GM21717 (cell line): ENCODE data around the gene ZNF506.
"Not testable (repeated sequence)": the region's sequence is repeated elsewhere in the genome, so short reads cannot be mapped to it uniquely, and the experiment has no call there.

Experiments used
- ATAC-seq: cut with Tn5 transposase; IDR thresholded peaks from one replicate; pipeline ENCODE4 v1.9.1; 2021; ENCODE audit warnings: mild to moderate bottlenecking, moderate library complexity; ENCODE audit not compliant: unreplicated experiment

The ZNF506 gene

DNA sequence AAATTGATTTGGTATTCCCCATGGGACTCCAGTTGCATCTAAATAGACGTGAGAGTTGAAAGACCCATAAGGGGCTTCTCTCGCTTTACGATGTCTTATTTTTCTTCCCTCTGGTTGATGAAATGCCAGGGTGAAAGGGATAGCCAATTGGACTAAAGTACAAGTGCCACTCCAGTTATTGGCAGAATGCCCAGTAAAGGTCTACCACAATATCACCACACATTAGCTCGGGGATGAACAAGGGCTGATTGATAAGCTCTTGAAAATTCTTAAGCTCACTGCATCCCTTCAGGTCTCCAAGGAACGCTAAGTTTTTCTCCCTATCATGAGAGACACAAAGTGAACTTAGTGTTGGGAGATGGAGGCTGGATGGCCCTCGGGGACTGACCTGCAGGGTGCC is 39.8 kb downstream of the ZNF506 start:
- ATAC-seq = not testable (repeated sequence)

- no peak for ATAC-seq
These were observed 42.9 kb downstream of the ZNF506 start for GRCh38 chr19:19778666-19779065.

- ATAC-seq = no peak
These were observed 43.9 kb downstream of the ZNF506 start for GRCh38 chr19:19777692-19778091.

- ATAC-seq = peak; percentile 96
These were observed 45.1 kb downstream of the ZNF506 start for GRCh38 chr19:19776206-19777008.

DNA sequence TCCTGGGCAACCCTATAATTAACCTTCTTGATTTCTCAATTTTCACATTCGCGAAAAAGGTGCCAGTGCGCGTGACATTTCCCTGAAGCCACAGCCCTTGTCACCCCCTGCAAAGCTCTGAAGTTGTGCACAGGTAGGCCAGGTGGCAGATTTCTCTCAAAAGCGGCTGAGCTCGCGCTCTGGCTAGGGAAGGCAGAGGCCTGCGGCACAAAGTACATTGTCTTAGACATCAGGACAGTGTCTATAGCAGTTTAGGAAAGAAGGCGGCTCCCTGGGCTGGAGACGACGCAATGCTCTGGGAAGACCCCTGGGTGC is 45.7 kb downstream of the ZNF506 start:
- no peak for ATAC-seq

DNA sequence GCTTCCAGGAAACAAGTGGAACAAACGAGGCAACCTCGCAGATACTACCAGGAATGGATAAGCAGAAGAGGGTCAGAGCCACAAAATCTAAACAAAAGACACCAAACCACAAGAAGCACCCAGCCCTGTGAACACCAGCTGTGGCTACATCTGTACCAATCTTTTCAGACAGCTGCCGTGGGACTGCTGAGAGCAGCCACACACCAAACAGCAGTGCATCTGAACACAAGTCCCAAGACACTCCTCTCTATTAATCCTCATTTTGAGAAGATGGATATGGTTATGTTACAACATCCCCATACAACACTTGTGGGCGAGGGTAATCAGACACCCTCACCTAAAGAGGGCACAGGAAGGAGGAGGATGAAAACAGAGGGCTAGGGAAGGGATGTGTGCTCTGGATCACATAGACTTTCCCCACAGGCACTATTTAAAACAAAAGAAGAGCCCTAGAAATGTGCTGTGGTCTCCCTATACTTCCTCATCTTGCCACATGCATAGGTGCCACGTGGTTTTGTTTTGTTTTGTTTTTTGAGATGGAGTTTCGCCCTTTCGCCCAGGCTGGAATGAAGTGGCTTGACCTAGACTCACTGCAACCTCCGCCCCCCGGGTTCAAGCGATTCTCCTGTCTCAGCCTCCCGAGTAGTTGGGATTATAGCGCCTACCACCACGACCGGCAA is 47.1 kb downstream of the ZNF506 start:
- no peak for ATAC-seq

DNA sequence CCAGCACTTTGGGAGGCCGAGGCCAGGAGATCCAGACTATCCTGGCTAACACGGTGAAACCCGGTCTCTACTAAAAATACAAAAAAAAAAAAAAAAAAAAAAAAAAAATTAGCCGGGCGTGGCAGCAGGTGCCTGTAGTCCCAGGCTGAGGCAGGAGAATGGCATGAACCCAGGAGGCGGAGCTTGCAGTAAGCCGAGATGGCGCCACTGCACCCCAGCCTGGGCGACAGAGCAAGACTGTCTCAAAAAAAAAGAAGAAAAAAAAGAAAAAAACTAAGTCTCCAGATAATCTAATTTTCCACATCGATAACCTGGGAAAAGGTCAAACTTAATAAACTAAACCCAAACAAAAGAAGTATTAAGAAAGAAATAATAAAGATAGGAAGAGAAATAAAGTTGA is 49.6 kb downstream of the ZNF506 start:
- ATAC-seq = not testable (repeated sequence)

DNA sequence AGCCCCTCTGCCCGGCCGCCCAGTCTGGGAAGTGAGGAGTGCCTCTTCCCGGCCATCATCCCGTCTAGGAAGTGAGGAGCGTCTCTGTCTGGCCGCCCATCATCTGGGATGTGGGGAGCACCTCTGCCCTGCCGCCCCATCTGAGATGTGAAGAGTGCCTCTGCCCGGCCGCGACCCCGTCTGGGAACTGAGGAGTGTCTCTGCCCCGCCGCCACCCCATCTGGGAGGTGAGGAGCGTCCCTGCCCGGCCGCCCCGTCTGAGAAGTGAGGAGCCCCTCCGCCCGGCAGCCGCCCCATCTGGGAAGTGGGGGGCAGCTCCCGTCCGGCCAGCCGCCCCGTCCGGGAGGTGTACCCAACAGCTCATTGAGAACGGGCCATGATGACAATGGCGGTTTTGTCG is 51.6 kb downstream of the ZNF506 start:
- not testable (repeated sequence) for ATAC-seq

- ATAC-seq = no peak
These were observed 63.4 kb downstream of the ZNF506 start for GRCh38 chr19:19758164-19758563.

GRCh38 chr19:19752760-19753403 is 68.7 kb downstream of the ZNF506 start:
- no peak for ATAC-seq

DNA sequence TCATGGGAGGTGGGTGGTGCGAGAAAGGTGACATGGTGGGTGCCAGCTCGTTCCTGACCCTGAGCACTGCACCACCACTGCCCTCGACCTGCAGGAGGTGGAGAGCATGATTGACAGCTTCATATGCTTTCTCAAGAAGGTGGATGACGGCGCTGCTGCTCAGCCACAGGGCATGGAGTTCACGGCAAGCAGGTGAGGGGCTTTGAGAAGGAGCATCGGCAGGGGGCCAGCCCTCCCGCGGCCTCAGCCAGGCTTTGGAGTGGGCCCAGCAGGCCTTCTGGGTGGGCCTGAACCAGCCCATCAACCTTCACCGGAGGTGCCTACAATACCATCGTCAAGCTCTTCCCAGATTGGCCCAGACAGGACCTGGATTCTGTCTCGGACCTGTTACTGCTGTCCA is 69.7 kb downstream of the ZNF506 start:
- ATAC-seq = no peak

DNA sequence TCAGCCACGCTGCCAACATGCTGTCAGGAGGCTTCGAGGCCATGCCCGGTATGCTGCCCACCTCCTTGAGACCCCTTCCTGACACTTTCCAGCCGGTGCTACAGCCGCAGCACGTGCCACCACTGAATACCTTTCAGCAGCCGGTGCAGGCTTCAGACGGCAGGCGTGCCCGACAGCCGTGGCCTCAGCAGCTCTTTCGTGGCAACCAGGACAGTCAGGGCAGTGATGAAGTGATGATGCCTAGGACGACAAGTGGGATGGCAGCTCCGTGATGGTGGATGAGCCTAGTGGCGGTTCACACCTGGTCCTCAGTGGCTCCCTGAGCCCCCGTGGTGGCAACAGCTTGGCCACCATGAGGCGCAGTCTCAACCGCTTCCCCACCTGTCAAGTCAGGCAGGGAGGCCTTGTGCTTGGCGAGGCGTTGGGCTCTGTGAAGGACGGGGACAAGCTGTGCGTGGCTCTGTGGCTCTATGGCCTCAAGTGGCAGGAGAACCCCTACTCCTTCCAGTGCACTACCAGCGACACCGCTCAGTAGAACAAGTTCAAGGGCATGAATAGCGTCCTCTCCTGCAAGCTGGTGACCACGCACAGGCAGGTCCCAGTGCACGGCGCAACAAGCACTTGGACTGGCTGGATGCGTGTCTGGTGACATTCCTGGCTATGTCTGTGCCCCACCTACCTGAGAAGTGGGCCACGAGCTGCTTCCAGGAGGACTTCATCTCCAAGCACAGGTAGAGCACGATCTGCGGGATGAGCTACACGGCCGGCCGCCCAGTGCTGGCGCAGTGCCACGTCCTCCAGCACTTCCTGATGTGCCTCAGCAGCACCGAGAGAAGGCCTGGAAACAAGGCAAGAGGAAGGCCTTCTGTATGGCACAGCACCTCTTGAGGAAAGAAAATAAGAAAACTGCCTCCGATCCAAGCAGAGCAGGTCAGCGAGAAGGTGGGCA is 70.4 kb downstream of the ZNF506 start:
- no peak for ATAC-seq

GRCh38 chr19:19749908-19750841 is 71.4 kb downstream of the ZNF506 start:
- no peak for ATAC-seq

DNA sequence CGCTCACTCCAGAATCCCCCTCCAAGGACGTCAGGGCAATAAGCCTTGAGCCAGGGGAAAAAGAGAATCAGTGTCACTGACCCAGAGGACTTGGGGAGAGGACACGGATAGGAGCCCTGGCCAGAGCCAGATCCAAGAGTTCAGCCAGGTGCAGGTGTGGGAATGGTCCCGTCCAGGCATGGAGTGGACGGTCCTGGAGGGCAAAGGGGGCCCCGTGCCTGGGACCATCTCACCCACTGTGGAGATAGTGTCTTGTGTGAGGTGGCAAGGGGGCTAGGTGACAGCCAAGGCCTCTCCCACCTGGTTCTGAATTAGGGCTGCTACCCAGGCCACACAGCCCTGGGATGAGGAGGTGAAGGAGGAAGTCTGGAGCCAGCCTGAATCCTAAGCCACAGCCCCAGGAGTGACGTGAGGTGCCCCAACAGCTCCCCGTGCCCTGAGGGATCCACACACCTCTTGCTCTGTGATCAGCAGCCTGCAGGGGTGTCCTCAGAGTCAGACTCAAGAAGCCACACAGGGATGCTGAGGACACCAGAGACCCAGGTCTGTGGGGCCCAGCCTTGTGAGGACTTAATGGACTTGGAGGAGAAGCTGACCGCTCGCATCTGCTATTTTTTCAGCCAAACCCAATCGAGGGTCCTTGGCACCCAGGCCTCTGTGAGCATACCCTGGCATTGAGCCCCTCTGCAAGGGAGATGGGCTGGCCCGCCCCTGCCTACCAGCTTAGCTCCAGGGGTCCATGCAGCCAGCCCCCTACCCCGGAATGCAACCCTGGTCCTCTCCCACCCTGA is 72.2 kb downstream of the ZNF506 start:
- no peak for ATAC-seq

DNA sequence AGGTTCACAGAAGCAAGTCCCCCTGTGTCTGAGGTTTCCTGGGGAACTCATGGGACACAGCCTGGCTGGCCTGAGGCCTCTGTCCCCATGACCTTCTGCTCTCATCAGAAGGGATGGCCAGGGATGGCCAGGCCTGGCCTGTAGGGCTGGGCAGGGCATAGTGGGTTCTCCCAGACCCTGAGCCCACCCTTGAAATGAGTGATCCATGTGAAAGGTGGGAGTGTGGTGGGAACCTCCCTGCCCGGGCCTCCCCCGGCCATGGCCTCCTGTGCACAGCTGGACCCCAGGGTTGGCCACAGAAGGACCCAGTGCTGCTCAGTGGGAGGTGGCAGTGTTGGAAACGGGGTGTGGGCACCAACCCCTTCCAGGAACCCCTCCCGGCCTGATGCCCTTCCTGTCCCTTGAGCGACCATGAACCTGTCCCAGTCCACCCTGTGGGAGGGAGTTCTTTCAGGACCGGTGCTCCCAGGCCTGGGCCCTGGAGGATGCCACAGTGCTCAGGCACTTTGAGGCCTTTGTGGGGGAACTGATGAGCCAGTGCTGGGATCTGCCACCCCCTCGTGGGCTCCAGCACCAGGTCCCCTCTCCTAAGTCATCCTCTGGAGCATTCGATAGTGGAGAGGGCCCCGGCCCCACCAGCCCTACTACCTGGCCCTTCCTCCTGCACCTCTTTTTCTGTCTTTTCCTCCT is 73.2 kb downstream of the ZNF506 start:
- no peak for ATAC-seq

- no peak for ATAC-seq
These were observed 74.0 kb downstream of the ZNF506 start for GRCh38 chr19:19747357-19748220.
